HG03457 (cell line): ENCODE results near the gene PDE7B.

Experiments used
- ATAC-seq: cut with Tn5 transposase; IDR thresholded peaks from one replicate; pipeline ENCODE4 v1.9.1; 2021; ENCODE audit warnings: moderate number of reproducible peaks; ENCODE audit not compliant: unreplicated experiment

PDE7B gene

DNA sequence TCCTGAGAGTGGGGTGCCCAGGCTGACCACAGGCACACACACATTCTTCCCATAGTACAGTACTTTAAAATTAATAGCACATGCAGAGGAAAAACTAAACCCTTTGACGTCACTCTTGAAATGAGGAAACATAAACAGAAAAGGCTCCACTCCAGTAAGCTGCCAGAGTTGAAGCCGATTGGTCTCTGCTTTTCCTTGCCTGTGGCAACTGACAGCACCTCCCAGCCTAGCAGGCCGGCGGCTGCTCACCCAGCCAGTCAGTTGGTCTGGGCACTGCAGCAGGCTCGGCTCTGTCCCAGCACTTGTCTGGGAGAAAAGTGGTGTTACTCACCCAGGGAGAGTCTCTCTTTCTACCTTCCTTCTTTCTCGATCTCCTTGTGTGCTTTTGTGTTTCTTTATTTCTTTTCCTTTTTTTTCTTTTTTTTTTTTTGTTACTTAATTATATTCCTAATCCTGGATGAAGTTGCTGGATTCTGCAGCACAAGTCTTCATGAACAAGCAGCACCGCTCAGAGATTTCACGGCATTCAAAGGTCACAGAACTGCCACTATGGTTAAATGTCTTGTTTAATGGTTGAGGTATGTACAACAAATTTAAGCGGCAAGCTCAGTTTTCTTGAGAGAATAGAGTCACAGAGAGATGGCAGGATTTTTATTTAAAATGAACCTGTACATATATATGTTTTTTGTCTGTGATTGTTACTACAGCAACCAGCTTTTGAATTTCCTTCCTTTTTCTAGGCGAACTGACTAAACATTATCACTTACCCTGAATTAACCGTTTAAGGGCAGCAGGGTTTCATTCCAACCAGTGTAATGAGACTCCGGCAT, at the start of gene PDE7B:
Gene PDE7B (plus strand): TSS at position 260 of the 830 bp plus-strand sequence.
- ATAC-seq, result peak; percentile 71

DNA sequence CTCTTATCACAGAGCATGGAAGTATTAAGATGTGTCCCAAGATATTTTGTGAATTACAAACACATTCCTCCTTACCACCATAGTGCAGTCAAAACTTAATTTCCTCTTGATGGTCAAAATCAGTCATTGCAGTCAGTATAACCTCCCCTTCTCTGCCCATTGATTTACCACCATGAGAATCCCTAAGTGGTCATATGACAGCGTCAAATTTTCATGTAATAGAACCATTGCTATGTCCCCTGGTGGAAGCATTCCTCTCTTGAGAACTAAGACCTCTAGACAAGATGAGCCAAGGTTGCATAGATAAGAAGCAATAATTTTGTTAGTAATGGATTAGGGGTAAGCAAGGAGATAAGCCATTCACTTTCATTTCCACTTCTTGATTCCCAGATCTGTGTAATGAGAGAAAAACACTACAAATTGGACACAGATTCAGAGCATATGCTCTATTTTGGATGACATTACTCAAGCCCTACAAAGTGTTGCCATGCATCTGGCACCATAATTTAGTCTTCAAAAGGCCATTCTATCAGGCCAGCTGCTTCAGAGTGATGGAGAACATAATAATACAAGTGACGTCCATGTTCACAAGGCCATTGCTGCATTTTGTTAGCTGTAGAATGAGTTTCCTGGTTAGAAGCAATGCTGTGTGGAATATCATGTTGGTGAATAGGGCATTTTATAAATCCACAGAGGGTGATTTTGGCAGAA, 49.6 kb upstream of the PDE7B start:
- no peak for ATAC-seq

DNA sequence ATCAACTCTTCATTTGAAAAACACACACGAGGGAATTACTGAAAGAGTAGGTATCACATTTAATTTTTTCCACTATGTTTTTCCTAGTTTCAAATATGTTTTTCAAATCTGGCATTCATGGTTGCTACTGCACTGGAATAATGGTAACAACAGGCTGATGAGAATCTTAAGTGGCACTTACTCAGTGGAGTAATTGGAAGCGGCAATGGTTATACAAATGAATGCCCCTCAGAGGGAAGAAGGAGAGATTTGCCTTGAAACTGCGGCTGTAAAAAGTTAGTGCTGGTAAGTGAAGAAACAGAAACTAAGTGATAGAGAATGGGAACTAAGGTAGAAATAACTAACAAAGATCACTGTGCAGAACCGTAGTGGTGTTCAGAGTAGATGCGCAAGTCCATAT, 41.0 kb upstream of the PDE7B start:
- ATAC-seq, result no peak

DNA sequence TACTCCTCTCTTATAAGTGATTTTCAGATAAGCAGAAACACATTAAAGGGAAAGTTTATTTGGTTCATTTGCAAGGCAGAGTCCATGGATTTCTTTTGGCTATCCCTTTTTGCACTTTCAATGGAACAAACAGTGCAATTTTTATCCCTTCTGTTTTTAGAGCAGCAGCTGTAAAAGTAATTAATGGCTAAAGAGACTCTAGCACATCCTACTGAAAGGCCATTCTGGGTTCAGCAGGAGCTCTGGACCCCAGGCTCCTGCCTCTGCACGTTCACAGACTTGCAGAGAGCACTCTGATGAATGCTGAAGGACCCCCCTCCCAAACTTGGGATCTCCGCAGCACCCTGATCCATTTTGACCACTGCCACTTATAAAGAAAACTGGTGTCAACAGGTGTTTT, 40.3 kb upstream of the PDE7B start:
- ATAC-seq, result no peak

DNA sequence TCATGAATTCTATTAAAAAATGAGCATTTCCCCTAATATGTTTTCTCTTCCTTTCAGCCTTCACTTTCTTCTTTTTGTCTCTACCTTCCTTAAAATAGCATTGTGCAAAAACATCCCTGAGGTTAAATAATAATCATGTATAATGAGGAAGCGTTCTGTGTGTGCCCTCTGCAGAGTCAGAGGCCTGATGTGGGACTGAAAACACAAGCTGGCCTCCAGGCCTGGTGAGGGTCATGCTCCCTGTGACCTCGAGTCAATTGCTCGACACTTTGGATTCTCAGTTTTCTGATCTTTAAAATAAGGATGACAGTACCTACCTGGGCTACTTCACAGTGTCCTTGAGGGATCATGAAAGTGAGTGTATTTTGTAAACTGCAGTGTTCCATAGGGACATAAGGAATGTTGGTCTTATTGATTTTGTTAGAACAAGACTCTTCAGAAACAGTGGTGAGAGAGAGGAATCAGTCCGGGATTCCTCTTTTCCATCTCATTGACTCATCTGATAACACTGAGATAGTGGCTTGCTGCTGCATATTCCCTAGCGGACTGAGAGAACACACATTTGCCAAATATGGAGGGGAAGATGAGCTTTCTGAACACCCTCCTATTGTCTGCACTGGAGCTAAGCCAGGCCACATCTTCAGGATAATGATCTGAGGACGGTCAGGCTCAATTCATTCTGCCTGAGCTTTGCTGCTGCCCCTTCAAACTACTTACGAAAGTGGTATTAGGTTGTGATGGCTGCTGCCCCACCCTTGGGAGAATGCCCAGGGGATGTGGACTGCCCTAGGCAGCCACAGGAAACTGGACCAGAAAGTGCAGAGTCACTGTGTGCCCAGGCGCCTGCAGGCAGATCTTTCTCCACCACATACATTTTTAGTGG, 39.6 kb upstream of the PDE7B start:
- ATAC-seq, result no peak

DNA sequence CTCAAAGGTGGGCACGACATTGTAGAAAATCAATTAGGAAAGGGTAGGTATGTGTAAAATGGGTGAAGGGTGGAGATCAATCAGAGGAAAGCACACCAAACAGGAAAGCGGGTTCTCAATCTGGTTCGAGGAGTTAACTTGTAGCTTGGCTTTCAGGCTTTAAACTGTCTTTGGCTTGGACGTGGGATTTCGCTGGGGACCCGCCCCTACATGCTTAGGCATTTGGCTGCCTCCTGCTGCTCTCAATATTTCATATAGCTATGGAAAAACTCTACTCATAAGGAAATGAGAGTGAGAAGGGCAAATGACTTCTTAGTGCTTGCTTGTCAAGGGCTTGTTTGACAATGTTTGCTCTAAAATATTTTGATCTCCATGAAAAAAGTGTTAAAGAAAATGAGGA, 38.1 kb upstream of the PDE7B start:
- ATAC-seq, result no peak

DNA sequence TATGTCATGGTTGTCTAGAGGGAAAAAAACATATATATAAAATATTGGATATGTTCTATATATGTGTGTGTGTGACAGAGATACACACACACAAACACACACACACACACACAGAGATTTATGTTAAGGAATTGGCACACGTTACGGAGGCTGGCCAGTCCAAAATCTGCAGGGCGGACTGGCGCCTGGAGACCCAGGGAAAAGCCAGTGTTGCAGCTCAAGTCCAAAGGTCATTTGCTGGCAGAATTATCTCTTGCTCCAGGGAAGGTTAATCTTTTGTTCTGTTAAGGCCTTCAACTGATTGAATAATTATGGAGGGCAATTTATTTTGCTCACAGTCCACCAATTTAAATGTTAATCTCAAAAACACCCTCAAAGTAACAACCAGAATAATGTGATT, 37.5 kb upstream of the PDE7B start:
- no peak for ATAC-seq

DNA sequence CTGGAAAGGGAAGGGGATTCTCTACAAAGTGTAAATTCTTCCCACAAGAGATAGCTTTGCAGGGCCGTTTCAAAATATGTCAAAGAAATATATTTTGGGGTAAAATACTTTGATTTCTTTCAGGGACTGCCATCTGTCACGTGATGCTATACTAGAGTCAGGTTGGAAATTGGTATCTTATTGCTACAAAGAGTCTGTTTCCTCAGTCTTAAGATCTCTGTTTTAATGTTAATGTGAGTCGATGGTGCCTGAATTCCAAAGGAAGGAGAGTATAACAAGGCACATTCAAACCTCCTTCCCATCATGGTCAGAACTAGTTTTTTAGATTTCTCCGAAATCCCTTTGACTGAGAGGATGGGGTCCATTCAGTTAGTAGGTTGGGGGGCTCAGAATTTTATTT, 36.3 kb upstream of the PDE7B start:
- ATAC-seq, result no peak

DNA sequence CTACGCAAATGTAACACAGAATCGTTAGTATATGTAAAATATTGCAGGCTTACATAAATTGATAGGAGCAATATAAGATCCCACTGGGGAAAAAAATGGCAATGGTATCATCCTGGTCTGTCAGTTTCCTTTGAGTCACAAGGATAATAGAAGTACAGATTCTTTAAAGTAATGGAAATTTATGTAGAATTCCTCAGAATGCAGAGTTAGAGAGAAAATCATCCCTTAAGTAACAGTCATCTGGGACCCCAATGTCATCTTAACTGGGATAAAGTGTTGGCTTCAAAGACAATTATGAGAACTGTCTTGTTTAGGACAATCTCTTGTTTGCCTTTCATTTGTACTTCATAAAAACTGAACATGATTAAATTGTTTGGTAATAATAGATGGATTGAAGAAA, 34.5 kb upstream of the PDE7B start:
- no peak for ATAC-seq

DNA sequence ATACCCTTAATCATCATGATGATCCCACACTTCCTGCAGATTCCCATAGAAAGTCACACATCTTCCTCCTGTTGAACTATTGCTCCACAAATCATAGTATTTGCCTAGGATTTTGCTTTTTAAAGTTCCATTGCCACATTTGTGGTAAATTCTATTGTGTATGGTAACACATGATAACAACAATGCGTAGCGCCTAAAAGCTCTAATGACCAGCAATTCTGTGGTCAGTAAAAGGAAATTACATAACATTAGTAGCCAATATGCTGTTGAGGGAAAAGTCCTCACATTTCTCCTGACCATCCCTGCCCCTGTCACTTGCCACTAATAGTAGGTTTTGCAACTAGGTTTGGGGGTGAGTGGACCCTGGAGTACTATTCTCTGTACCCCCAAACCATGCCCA, 31.8 kb upstream of the PDE7B start:
- no peak for ATAC-seq

DNA sequence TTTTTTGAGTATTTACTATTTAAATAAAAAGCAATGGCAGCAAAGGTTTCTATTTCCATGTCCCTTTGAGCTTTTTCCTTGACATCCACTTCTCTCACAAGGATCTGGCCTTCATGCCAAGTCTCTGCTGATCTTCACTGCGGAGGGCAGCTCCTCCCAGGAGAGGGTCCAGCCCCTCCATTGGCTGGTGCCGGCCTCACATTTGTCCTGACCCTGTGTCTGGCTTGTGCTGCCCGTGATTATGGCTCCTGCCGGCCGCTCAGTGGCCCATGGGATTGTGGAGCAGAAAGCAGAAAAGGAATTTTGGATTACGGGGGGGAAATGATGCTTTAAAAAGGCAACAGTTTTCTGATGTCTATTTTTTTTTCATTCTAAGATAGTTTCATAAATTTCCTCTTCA, 31.2 kb upstream of the PDE7B start:
- no peak for ATAC-seq

DNA sequence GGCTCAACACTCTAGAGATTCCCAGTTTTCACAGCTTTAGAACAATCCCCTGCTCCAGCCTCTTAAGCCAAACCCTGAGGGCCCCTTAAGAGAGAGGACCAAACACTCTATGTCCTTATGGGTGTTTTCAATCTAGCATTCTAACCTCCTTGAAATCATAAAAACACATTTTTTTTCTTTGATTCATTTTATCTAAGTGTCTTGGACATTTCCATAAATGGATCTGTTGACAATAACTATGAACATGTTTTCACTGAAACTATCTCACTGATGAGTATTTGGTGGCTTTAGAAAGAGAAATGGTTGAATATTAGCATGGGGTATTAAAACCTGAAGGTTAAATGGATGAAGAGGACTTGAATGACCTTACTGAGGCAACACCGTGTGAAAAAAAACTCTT, 27.6 kb upstream of the PDE7B start:
- no peak for ATAC-seq

DNA sequence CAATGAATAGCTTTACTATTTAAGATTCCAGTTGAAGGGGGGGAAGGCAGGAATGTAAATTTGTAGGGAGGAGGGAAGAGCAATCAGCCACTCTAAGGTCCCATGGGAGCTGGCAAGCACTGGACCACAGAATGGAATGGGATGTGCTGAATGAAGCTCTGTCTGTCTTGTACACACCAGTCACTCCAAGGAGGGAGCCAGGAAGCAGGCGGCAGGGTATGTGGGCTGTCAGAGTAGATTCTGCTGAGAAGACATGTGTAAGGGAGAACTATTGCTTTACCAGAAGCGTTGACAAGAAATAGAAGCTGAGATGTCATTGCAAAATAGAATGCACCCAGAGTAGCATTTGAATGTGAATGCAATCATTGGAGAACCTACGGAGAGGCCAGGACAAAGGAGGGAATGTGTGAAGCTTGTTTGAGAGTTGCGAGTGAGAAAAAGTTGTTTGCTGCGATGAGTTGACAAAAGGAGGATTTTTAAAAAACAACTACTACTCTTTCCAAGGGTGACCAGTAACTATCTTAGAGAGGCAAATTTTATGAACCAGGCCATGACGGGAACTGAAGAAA, 25.2 kb upstream of the PDE7B start:
- ATAC-seq, result no peak

DNA sequence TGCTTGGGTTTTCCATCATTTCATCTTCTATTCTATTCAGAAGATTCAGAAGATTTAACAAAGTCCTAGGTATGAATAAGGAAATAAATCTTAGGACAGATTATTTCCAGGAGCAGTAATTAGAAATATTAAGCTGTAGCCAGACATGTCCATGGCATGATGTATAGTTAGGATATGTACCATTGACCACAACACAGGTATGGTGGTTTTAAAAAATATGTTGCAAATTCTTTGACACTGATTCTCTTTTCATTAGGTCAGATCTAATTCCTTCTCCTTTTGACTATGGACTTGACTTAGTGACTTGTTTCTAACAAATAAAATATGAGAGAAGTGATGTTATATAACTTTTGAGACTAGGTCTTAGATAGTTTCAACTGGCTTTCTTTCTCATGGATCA, 23.5 kb upstream of the PDE7B start:
- ATAC-seq, result no peak

DNA sequence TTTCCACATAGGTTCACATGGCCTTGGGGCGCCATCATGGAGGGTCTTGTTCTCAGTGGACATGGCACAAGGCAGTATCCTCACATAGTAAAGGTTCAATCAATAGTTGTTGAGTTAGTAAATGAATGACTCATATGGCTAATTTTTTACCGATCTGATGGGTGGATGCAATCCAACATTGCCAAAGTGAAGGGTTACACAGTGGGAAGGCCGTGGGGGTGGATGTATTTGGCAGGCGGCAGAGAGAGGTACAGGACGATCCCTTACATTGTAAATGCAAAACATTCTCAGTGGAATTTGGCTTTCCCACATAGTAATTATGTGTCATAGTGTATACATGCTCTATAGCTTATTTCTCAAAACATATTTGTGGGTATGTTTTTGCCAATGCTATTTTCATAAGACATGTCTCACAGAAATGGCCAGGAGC, 21.0 kb upstream of the PDE7B start:
- no peak for ATAC-seq

DNA sequence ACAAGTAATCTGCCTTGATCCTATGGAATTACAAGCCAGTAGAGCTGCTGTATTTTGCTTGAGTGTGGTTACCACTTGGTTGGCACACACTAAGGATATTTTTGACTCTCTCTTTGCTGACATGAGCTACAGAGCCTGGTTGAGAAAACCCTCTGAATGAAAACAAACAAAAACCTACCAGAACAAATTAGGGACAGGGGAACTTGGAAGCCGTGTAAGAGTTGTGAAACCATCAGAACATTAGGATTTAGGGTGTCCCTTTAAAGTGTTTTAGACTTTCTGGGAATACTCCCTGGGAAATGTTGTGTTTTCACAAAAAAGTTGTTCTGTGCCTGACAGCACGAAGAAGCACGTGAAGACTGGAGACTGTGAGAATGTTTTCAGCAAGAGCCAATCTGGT, 20.5 kb upstream of the PDE7B start:
- no peak for ATAC-seq

DNA sequence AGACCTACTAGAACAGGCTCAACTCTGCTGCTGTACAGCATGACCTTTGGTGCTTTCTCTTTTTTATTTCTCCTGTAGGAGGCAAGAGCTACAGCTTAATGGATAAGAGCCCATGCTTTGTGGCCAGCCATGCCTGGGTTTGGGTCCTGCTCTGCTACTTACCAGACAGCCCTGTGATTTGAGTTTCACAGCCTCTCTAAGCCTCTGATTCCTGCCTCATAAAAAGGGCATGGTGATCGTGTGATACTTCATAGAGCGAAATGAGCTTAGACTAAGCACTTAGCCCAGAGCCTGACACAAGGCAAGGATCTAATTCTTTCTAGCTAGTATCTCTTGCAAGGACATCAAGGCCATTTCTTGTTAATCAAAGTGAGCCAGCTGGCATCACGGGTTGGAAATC, 19.3 kb upstream of the PDE7B start:
- ATAC-seq, result no peak

DNA sequence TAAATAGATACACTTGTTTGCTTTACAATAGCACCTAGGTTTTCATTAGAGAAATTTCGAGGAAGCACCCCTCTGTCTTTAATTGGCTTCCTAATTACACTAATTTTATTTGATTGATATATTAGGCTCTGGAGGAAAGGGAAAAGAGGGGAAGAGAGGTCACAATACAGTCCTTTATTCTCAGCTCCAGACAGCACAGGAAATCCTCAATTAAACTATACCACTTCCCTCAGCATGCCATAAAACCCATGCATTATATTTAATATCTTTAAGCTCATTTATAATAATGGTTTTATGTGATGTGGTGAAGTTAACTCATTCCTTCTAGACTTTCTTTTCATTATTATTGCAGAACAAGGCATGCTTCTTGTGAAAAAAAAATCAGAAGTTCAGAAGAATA, 17.7 kb upstream of the PDE7B start:
- ATAC-seq, result no peak

DNA sequence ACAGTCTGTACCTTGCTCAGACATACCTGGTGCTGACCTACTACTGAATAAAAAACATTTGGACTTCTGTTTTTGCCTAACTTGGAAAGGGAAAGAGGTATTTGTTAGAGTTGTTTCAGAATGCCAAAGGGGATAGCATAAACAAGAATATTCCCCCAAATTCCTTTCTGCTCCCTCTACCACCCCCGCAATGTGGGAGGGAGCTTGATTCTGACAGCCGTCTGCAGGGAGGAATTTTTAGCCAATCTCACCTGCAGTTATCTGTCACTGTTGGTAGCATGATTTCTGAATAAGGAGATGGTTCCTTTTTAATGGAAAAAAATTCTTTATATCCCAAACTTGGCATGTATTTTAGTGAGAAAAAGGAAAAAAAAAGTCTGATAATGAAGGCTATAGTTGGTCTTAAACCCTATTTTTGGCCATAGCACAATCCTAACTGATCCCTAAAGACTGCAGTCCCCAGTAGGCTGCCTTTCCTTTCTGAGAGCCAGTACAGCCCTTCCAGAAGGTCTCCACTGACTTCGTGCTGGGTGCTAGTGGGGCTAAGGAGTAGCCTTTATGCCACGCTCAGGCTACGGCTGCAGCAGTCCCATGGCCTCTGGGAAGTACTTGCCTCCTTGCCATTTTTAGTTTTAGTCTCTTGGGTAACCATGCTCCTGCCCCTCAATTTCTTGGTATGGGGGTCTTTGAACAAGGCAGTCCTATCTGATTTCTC, 13.6 kb upstream of the PDE7B start:
- no peak for ATAC-seq

DNA sequence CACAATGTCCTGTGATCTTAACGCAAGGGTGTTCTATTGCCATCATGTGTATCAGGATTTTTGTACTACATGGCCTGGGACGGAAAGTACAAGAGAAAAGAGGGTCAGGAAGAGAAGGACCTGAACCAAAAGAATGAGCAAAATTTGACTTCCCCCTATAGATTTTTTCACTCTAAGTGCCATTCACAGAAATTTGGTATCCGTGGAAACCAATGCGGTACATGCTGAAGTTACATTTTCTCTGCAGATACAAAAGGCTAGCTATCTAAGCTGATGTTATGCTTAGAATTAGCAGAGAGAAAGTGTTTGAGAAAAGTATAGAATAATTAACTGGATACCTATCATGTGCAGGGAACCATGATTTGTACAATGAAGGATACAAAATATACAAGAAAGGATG, 12.4 kb upstream of the PDE7B start:
- ATAC-seq, result no peak
